ENCODE results near the gene HOXC5.

Gene HOXC5

DNA sequence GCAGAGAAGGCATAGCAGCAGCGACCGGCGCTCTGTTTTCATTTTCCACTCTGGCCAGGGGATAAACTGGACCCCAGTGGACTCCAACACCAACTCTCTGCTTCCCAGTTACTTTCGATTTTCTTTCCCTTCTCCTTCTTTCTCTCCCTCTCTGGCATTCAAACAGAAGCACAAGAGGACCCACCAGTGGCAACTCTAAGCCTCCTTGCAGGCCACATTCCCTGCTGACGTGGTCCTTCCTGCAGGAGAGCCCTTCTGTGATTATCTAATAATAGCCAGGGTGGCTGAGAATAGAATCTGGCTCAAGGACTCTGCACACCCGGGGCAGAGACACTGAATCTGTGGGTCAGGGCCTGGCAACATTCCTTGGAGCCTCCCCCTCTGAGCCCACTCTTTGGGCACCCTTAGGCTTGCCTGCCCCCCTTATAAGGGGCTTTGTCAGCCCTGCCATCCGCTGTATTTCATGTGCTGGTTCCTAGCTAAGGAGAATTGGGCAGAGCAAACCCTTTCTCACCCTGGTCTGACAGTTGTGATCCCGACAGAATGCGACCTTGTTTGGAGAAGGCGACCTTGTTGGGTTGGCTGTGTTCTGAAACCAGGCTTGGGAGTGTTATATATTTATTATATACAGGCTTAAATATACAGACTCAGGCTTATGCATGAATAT lies 12.8 kb upstream of the HOXC5 start:
- no peak for DNase-seq (ENCODE audit: low read depth in 2 of 2)

DNA sequence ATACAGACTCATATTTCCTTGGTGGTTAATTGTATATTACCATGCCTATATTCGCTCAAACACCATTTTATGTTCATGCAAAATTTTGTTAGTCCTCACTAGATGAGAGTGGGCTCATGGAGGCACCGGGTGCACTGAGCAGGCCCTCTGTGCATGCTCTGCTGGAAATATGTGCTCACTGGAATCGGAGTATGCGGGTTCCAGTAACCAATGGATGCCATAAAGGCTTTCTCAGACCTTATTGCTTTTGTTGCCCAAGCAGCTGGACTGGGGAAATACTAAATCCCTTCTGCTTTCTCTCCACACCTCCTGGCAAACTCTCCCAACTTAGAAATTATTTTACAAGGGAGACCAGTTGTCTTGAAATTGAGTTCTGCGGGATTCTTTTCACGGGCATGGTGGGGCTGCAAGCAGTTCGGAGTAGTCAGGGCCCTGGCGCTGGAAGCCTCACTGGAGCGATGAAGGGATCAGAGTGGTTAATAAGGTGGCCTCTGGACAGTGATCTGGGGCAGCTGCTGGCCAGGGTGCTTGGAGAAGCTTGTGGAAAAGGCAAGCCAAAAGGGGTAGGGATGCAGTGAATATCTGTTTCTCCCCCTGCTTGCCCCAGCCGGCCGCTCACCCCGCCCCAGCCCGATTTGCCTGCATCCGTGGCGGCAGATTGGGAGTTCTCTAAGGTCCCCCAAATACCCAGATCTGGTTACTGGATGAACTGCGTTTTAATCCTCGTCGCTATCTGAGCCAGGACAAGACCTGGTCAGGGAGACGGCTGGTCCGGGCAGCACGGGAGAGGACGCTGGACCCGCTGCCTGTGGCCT lies 12.1 kb upstream of the HOXC5 start:
- no peak for DNase-seq (ENCODE audit: low read depth in 2 of 2)

- DNase-seq (ENCODE audit: low read depth in 2 of 2), result no peak
Measured at GRCh38 chr12:54021432-54022013, 11.3 kb upstream of the HOXC5 start.

DNA sequence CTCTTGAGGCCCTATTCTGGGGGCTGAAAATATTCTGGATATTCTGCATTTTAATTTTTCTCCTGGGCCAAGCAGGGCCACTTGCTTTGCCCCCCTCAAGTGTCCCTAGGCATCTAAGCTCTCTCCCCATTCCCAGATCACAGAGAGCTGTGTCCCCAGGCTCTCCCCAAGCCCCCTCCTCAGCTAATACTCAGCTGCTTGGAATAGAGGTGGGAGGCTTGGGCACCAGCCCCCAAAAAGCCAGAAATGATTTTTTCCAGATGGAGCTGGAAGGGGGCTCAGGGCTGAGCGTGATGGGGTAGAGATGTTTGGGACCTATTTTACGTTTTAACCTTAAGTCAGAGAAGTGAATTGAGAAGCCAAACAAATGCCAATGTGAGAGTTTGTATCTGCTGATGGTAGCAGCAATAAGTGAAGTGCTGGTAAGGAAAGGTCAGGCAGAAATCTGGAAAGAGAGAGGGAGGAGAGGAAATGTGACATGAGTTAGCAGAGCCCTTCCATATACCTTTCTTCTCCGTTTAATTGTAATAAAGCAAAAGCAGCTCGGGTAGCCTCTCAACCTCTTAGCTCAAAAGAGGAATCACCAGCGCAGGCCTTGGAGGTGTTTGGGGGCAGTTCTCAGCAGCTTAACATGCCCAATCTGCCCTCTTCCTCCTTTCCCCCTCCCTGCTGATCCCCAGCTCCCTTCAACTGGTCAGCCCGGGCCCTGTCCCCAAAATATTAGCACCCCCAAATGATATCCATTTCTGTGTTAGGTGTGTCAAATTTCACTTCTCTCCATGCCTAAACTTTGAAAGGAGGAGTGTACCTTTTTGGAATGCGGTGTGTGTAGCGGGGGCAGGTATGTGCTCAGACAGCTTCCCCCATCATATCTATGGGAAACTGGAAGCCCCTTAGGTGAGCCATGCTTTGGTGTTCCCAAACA lies 9.6 kb upstream of the HOXC5 start:
- no peak for DNase-seq (ENCODE audit: low read depth in 2 of 2)

GRCh38 chr12:54024127-54024526 lies 8.7 kb upstream of the HOXC5 start:
- no peak for DNase-seq (ENCODE audit: low read depth in 2 of 2)

DNA sequence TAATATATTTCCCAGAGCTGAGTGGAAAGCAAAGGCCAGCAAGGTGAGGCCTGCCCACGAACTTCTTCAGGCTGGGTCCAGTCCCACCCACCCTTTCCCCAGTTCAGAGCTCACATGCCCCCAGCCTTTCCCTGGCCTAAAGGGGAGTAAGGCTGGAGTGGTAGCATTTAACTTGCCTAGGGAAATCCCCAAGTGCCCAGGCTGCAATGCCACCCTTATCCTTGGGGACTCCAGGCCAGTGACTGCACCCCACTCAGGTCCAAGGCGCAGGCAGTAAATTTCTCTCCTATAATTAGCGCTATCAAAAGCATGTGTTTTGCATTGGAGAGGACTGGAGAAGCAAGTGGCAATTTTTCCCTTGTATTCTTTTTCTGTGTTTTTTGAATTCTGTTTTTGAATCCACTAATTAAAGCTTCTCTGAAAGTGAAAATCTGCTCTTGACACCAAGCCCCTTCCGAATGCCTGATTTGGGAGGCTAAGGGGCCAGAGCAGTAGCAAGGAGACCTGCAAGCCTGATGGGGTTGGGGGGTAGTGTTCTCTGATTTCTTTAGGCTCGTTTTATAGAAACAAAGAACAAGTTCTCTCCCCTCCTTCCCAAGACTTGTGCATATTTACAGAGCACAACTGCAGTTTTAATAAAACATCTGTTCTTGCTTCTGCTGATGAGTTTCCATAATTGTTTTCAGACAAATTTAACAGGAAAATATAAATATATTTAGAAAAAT lies 8.1 kb upstream of the HOXC5 start:
- no peak for DNase-seq (ENCODE audit: low read depth in 2 of 2)

DNA sequence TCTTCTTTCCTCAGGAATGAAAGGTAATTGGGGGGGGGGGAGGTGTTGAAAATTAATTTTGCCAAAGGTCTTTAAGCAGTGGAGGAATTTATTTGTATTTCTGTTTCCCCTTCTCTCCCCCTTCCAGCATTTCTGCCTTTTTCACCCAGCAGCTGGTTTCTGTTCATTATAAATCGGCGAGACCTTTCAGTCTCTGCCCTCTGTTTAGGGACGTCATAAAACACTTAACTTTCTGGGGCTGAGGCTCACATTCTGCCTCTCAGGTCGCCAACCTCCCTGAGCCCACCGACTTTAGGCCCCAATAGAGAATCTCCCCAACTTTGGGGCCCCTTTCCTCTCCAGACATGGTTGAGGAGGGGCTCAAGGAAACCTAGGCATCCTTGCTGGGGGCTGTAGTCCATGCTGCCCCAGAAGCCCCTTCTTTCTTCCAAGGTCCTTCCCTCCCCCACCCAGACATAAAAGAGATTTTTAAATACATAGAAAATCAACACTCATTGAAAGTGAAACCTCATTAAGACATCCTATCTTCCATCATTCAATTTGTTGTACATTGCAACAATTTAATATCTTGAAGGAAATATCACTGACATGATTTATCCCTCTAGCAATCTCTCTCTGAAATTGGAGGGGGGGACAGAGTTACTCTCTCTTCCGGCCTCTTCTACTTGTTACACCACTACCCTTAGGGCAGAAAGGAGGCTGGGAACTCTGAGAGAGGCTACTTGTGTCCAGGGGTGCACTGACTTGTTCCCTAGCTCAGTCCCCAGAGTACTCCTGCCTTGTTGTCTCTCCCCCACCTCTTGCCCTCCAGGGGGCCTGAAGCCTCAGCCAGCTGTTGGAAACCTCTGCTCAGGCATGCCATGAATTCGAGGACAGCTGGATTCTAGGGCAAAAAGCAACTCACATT lies 7.1 kb upstream of the HOXC5 start:
- no peak for DNase-seq (ENCODE audit: low read depth in 2 of 2)

- no peak for DNase-seq (ENCODE audit: low read depth in 2 of 2)
Measured at GRCh38 chr12:54026640-54027441, 6.0 kb upstream of the HOXC5 start.

GRCh38 chr12:54027442-54027786 lies 5.4 kb upstream of the HOXC5 start:
- DNase-seq (ENCODE audit: low read depth in 2 of 2), result no peak

DNA sequence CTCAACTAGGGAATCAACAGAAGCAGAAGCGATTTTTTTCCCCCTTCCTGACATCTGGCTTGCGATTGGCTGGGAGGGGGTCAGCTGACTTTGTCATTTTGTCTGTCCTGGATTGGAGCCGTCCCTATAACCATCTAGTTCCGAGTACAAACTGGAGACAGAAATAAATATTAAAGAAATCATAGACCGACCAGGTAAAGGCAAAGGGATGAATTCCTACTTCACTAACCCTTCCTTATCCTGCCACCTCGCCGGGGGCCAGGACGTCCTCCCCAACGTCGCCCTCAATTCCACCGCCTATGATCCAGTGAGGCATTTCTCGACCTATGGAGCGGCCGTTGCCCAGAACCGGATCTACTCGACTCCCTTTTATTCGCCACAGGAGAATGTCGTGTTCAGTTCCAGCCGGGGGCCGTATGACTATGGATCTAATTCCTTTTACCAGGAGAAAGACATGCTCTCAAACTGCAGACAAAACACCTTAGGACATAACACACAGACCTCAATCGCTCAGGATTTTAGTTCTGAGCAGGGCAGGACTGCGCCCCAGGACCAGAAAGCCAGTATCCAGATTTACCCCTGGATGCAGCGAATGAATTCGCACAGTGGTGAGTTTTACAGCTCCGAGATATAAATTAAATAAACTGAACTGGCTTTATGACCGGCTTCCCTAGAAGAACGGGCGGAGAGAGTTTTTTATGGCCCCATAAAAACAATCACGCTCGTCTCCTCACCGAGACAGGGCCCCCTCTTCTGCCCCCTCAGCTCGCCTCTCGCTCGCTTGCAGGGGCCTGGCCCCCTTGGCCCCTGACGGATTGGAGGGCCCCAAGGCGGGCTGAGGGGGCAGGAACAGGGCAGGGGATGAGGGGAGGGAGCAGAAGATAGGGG lies 4.3 kb upstream of the HOXC5 start, which contains the start of gene HOXC6:
Gene HOXC6 (plus strand): TSS at position 127 of the 888 bp plus-strand sequence. CDS start 82 bp downstream, at position 209.
- no peak for DNase-seq (ENCODE audit: low read depth in 2 of 2)

DNA sequence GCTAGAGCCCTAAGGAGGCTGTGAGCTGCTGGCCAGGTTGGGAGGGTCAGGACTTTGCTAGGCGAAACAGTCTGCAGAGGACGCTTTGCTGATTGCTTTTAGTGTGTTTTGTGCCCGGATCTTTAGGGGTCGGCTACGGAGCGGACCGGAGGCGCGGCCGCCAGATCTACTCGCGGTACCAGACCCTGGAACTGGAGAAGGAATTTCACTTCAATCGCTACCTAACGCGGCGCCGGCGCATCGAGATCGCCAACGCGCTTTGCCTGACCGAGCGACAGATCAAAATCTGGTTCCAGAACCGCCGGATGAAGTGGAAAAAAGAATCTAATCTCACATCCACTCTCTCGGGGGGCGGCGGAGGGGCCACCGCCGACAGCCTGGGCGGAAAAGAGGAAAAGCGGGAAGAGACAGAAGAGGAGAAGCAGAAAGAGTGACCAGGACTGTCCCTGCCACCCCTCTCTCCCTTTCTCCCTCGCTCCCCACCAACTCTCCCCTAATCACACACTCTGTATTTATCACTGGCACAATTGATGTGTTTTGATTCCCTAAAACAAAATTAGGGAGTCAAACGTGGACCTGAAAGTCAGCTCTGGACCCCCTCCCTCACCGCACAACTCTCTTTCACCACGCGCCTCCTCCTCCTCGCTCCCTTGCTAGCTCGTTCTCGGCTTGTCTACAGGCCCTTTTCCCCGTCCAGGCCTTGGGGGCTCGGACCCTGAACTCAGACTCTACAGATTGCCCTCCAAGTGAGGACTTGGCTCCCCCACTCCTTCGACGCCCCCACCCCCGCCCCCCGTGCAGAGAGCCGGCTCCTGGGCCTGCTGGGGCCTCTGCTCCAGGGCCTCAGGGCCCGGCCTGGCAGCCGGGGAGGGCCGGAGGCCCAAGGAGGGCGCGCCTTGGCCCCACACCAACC lies 3.1 kb upstream of the HOXC5 start:
- DNase-seq (ENCODE audit: low read depth in 2 of 2), result no peak

GRCh38 chr12:54030442-54030801 lies 2.4 kb upstream of the HOXC5 start:
- no peak for DNase-seq (ENCODE audit: low read depth in 2 of 2)

DNA sequence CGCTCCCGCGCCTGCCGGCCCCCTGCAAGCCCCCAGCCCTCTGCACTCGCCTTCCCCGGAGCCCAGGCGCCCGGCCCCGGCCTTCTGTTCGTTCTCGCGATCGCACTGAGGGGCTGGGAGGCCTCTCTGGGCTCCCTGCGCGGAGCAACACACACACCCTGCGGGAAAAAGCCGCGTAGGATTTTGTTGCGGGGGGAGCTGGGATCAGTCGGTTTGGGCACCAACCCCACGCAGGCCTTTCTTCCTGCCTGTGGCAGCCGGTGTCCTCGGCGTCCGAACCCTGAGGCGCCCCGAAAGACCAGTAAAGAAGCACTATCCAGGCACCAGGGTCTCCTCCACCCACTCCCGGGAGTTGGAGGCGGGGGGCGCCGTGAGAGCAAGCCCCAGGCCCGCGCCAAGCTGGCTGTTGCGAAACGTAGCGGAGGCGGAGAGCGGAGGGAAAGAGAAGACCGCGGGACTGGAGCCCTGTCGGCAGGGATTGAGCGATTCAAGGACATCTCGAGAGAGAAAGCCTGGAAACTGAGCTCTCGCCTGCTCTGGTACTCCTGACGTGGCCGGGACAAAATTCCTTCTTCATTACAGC lies 1.9 kb upstream of the HOXC5 start:
- peak; percentile 67 to 70 for DNase-seq (ENCODE audit: low read depth in 2 of 2)

GRCh38 chr12:54031480-54031879 lies 1.4 kb upstream of the HOXC5 start:
- no peak for DNase-seq (ENCODE audit: low read depth in 2 of 2)

DNA sequence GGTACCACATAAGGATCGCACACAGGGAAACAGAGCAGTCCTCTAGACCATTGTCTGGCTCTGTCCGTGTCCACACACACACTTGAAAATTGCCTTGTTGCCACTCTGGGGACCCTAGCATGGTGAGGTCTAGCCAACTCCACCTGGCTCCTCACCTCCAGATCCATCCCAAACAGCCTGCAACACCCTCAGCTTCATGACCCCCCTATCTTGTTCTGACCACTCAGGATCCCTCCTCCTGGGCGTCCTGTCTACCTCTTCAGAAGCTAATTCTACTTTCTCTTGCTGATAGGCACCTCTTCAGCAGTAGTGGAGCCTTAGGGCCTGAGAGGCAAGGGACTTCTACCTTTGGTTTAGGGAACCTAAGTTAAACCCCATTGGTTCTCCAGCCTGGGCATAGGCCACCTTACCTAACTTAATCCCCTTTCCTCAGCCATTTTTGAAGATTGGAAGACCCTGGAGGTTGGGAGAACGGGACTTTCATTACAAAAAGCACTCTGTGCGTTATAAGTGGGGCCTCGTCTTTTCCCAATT lies 697 bp upstream of the HOXC5 start:
- DNase-seq (ENCODE audit: low read depth in 2 of 2), result no peak

- no peak for DNase-seq (ENCODE audit: low read depth in 2 of 2)
Measured at GRCh38 chr12:54033106-54033979, 493 bp downstream of the HOXC5 start.

All from fibroblast of skin of left biceps (primary cell).